Measurements from ENCODE around the gene CRTC1. TPM values are rescaled to one million over a fixed set of nuclear protein-coding genes. Genes with fewer than 3 reads are reported as not detected.

The CRTC1 gene
- total RNA-seq, 1 donor from 2014 or later, result 15.5 TPM

DNA sequence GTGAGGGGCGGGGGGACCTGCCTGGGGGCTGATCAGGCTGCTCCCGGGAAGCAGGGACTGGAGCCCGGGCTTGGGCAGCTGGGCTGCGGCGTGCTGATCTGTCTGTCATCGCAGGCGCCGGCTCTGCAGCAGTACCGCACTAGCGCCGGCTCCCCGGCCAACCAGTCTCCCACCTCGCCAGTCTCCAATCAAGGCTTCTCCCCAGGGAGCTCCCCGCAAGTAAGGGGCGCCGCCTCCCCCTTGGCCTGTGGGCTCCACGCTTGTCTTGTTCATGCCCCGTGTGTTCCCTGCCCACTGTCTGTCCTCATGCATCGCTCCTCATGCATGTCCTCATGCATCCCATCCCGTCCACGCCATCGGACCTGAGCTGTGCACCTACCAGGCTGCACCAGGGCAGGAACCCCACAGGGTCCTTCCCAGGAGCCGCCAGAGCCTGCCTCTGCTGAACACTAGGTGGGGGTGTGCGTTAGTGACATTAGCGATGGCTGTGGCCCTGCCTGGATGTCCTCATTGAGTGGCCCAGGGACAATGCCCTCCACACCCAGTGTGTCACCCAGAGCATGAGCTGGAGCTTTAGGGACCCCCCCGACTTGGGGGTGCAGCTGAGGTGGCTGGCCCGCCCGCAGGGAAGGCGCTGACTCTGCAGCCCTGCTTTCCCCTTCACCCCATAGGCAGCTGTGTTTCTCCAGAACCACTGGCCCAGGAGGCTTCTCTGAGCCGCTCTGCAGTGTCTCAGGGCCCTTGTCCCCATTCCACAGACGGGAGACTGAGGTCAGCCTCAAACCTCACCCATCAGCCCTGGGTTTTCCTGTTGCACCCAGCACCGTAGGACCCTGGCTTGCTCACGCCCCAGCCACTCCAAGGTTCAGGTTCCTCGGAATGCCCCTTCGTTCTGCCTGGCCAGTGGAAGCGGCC is 88.1 kb downstream of the CRTC1 start:
- Mint-ChIP-seq H3K4me1 (no peaks in the 10 kb centered on the region), H3K27ac (no peak overlapping the region), H3K36me3 (ENCODE audit: low read depth) (peaks cover 1% of the 10 kb centered on the region), H3K27me3 (no peaks in the 10 kb centered on the region), H3K9me3 (no peaks in the 10 kb centered on the region), H3K4me3 (no peak overlapping the region)
- DNase-seq (no peak), ATAC-seq (ENCODE audit: low read depth) (no peak)
- intact Hi-C loops (cut with micrococcal nuclease), result no loop called here
- ChIA-PET CTCF (no interaction called here), POLR2A (no interaction called here)
- TF ChIP-seq, protein P1, sequence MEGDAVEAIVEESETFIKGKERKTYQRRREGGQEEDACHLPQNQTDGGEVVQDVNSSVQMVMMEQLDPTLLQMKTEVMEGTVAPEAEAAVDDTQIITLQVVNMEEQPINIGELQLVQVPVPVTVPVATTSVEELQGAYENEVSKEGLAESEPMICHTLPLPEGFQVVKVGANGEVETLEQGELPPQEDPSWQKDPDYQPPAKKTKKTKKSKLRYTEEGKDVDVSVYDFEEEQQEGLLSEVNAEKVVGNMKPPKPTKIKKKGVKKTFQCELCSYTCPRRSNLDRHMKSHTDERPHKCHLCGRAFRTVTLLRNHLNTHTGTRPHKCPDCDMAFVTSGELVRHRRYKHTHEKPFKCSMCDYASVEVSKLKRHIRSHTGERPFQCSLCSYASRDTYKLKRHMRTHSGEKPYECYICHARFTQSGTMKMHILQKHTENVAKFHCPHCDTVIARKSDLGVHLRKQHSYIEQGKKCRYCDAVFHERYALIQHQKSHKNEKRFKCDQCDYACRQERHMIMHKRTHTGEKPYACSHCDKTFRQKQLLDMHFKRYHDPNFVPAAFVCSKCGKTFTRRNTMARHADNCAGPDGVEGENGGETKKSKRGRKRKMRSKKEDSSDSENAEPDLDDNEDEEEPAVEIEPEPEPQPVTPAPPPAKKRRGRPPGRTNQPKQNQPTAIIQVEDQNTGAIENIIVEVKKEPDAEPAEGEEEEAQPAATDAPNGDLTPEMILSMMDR (IDR thresholded peaks at IDR 0.05), result no peak

DNA sequence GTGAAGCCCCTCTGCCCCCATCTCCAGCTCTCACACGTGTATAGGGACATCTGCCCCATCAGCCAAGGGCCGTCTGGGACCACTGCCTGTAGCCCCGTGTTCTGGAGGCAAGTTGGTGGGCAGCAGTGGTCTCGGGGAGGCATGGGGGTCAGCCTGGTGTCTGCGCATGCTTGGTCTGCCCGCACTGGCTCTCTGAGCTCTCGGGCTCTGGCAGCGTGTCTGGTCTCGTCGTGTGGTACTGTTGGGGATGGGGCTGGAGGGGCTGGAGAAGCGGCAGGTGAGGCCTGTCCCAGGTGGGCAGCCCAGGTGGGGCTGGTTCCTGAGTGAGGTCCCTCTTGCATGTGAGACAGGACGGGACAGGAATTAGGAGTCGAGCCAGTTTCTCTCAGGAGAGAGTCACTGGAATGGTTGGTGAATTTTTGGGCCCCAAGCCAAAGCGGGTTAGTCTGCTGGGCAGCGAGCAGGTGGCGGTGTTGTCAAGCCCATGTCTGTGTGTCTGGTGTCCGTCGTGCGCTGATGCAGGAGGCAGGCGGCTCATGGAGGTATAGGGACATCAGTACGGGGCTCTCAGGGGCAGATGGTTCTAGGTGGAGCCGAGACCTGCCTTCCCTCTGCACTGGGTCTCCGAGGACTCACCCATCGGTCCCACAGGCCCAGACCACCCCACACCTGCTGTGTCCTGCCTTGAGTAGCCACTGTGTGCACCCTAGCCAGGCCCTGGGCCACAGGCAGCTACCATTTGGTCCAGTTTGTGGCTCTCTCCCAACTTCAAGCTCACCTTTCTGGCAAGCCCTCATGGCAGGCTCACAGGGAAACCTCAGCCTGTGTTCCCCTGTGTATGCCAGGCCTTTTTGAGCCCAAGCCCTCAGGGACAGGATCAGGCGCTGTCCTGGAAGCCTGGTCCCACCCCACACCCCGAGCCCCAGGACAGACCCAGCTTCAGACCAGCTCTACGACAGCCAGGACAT is 89.4 kb downstream of the CRTC1 start:
- ATAC-seq (ENCODE audit: low read depth) (no peak), DNase-seq (no peak)
- CTCF ChIA-PET, result no interaction called here
- Mint-ChIP-seq H3K27ac (no peak overlapping the region), H3K9me3 (no peaks in the 10 kb centered on the region), H3K4me1 (no peaks in the 10 kb centered on the region), H3K4me3 (no peak overlapping the region), H3K27me3 (no peaks in the 10 kb centered on the region), H3K36me3 (ENCODE audit: low read depth) (peaks cover 2% of the 10 kb centered on the region)
- TF ChIP-seq, protein P1 (IDR thresholded peaks at IDR 0.05), result no peak
- POLR2A ChIA-PET, result interaction anchor here (0.7 kb wide), 1 partner anchor 201 kb away, joined by 3 read pairs; the partner anchor contains the start of gene UBA52
- intact Hi-C loops (cut with micrococcal nuclease), result no loop called here

DNA sequence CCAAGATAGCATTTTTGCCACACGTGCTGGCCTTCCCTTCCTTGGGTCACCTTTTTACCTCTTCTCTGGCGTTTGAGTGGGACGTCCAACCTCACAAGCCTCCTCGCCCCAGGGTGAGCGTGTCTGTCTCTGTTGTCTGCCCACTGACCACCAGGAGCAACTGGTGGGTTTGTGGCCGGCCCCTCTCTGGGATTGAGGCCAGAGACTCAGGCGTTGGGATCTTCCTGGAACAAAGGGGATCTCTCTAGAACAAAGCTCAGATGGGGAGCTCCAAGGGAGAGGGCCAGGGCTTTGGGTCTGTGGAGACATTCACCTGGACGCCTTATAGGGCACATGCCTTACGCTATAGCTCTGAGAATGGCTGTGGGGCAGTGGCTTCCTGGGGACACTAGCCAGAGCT is 90.2 kb downstream of the CRTC1 start:
- Mint-ChIP-seq H3K4me1 (no peaks in the 10 kb centered on the region), H3K9me3 (no peaks in the 10 kb centered on the region), H3K4me3 (no peak overlapping the region), H3K36me3 (ENCODE audit: low read depth) (peaks cover 2% of the 10 kb centered on the region), H3K27ac (no peak overlapping the region), H3K27me3 (no peaks in the 10 kb centered on the region)
- POLR2A ChIA-PET, result no interaction called here
- TF ChIP-seq, protein P1 (IDR thresholded peaks at IDR 0.05), result no peak
- ATAC-seq (ENCODE audit: low read depth) (no peak), DNase-seq (no peak)
- CTCF ChIA-PET, result no interaction called here
- intact Hi-C loops (cut with micrococcal nuclease), result no loop called here

DNA sequence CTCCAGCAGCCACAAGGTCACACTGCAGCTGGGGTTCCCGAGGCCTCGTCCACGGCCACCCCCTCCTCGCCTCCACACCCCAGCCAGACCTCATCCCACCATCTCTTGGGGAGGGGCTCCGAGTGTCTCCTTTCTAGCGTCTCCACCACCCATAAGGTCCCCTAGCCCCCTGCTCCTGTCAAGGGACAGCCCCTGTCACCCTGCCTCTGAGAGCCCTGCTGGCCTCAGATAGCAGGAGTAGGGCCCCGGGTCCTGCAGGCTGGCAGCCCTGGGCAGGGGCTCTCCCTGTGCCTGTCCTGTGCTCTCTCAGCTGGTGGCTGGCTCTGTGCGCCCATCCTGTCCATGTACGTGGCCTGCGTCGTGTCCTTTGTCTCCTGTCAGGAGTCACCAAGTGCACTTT is 90.6 kb downstream of the CRTC1 start:
- no peak overlapping the region for H3K27ac Mint-ChIP-seq
- CTCF ChIA-PET, result no interaction called here
- no peak for DNase-seq
- no peaks in the 10 kb centered on the region for H3K27me3 Mint-ChIP-seq
- no peak overlapping the region for H3K4me3 Mint-ChIP-seq
- intact Hi-C loops (cut with micrococcal nuclease), result no loop called here
- H3K36me3 Mint-ChIP-seq (ENCODE audit: low read depth), result peaks cover 2% of the 10 kb centered on the region
- TF ChIP-seq, protein P1 (IDR thresholded peaks at IDR 0.05), result no peak
- POLR2A ChIA-PET, result no interaction called here
- H3K9me3 Mint-ChIP-seq, result no peaks in the 10 kb centered on the region
- H3K4me1 Mint-ChIP-seq, result no peaks in the 10 kb centered on the region
- no peak for ATAC-seq (ENCODE audit: low read depth)
